Endodermal cell (in vitro differentiated cells): ENCODE results near the gene SKIC3. TPM values are rescaled to one million over a fixed set of nuclear protein-coding genes. Genes with fewer than 3 reads are reported as not detected.
A peak's percentile ranks its signal among the peaks of the same experiment; 100 is the strongest.

ENCODE experiments used
- DNase-seq: peaks from one replicate; pipeline ENCODE4 v3.0.0-alpha.2; 2017
- H3K27ac ChIP-seq: 2 replicates; pipeline ENCODE4 v1.5.1; 2013; ENCODE audit warnings: mild to moderate bottlenecking, low read depth, low read length, moderate library complexity
- H3K27me3 ChIP-seq: 2 replicates; pipeline ENCODE4 v1.6.1; 2013; ENCODE audit warnings: mild to moderate bottlenecking, low read length, moderate library complexity; ENCODE audit not compliant: insufficient read depth, control insufficient read depth, poor library complexity, severe bottlenecking
- H3K36me3 ChIP-seq: 2 replicates; pipeline ENCODE4 v1.7.0; 2013; ENCODE audit warnings: mild to moderate bottlenecking, low read length, moderate library complexity; ENCODE audit not compliant: control insufficient read depth, insufficient read depth
- H3K4me1 ChIP-seq: one replicate; pipeline ENCODE4 v1.7.0; 2013; ENCODE audit warnings: low read length; ENCODE audit not compliant: control insufficient read depth, insufficient read depth
- H3K4me3 ChIP-seq: 2 replicates; pipeline ENCODE4 v1.5.1; 2013; ENCODE audit warnings: mild to moderate bottlenecking, low read length, moderate library complexity
- H3K9ac ChIP-seq: 2 replicates; pipeline ENCODE4 v1.6.1; 2013; ENCODE audit warnings: mild to moderate bottlenecking, low read length, moderate library complexity; ENCODE audit not compliant: poor library complexity, severe bottlenecking; ENCODE audit errors: extremely low read depth
- H3K9me3 ChIP-seq: 2 replicates; pipeline ENCODE4 v1.6.1; 2013; ENCODE audit warnings: mild to moderate bottlenecking, low read length, moderate library complexity; ENCODE audit not compliant: control insufficient read depth
- H3K27ac Mint-ChIP-seq: 2 replicates; pipeline ENCODE4 v1.8.0; 2020; ENCODE audit warnings: mixed read lengths
- H3K27me3 Mint-ChIP-seq: 2 replicates; pipeline ENCODE4 v1.8.0; 2021; ENCODE audit warnings: mild to moderate bottlenecking, mixed read lengths; ENCODE audit not compliant: insufficient read depth
- H3K36me3 Mint-ChIP-seq: 2 replicates; pipeline ENCODE4 v1.8.0; 2020; ENCODE audit warnings: low read depth, mixed read lengths
- H3K4me1 Mint-ChIP-seq: 2 replicates; pipeline ENCODE4 v1.8.0; 2020; ENCODE audit warnings: mixed read lengths
- H3K4me3 Mint-ChIP-seq: 2 replicates; pipeline ENCODE4 v1.8.0; 2020; ENCODE audit warnings: mild to moderate bottlenecking, moderate library complexity, mixed read lengths
- H3K9me3 Mint-ChIP-seq: 2 replicates; pipeline ENCODE4 v1.8.0; 2020; ENCODE audit warnings: mild to moderate bottlenecking, mixed read lengths
- WGBS, 2 experiments: methylation state at CpG; one replicate each; pipeline versions ENCODE4 v1.1.5 to v1.1.7; 2013; ENCODE audit warnings: missing lambda C conversion rate in 2 of 2, mixed read lengths in 1 of 2; ENCODE audit not compliant: insufficient coverage in 1 of 2, insufficient read length in 1 of 2; 5-methylcytosine and 5-hydroxymethylcytosine counted together
- total RNA-seq, 2 donors: library from RNA; stranded (reverse); fragmentation: NEBNext Ultra II Directional in 1 of 2; extraction: Animal tissue kit (Norgen Biotek cat#: 25700) in 1 of 2; gene quantifications; 2 replicates in 1 of 2; 3 replicates in 1 of 2; pipeline ENCODE4 v1.2.1, GENCODE V29; 2021
- TF ChIP-seq, protein P1 (sequence below): fragments of 200-600 bp; sonication (generic); conservative IDR thresholded peaks from 2 replicates; pipeline ENCODE4 v1.5.0; 2021; ENCODE audit warnings: antibody characterized with exemption, mild to moderate bottlenecking

Gene SKIC3
- total RNA-seq, 2 donors from 2014 or later, result 83.2 to 89.3 TPM

DNA sequence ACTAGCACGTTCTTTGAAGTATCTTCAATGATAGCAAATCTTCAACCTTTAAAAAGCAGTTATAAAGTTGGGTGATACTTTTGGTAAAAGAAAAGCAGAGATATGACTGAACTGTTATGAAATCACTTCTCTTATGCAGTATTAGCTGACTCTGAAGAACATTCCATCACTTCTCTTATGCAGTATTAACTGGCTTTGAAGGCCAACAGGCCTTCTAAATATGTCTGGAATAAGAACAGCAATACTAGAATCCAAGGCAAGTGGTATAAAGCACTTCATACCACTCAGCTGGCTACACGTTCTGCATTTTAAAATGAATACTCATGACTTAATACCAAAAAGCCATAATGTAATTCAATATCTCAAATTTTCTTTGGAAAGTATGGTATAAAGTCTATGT is 17.3 kb downstream of the SKIC3 start:
- Mint-ChIP-seq H3K27me3 (no peaks in the 10 kb centered on the region), H3K9me3 (no peaks in the 10 kb centered on the region), H3K27ac (no peak overlapping the region), H3K4me3 (no peak overlapping the region), H3K4me1 (peaks cover 13% of the 10 kb centered on the region), H3K36me3 (peaks cover 56% of the 10 kb centered on the region)
- no peak overlapping the region for H3K9ac ChIP-seq
- no peak overlapping the region for H3K4me3 ChIP-seq
- no peaks in the 10 kb centered on the region for H3K27me3 ChIP-seq
- peaks cover 74% of the 10 kb centered on the region for H3K36me3 ChIP-seq
- no peak overlapping the region for H3K27ac ChIP-seq
- no peak for DNase-seq
- no peaks in the 10 kb centered on the region for H3K4me1 ChIP-seq
- H3K9me3 ChIP-seq, result no peaks in the 10 kb centered on the region
- WGBS, 2 experiments, result 87% methylated on average over 2 of the region's 2 CpGs; no CpG with 5 or more reads in 1 of the 2 experiments
- TF ChIP-seq, protein P1, sequence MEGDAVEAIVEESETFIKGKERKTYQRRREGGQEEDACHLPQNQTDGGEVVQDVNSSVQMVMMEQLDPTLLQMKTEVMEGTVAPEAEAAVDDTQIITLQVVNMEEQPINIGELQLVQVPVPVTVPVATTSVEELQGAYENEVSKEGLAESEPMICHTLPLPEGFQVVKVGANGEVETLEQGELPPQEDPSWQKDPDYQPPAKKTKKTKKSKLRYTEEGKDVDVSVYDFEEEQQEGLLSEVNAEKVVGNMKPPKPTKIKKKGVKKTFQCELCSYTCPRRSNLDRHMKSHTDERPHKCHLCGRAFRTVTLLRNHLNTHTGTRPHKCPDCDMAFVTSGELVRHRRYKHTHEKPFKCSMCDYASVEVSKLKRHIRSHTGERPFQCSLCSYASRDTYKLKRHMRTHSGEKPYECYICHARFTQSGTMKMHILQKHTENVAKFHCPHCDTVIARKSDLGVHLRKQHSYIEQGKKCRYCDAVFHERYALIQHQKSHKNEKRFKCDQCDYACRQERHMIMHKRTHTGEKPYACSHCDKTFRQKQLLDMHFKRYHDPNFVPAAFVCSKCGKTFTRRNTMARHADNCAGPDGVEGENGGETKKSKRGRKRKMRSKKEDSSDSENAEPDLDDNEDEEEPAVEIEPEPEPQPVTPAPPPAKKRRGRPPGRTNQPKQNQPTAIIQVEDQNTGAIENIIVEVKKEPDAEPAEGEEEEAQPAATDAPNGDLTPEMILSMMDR, result no peak

DNA sequence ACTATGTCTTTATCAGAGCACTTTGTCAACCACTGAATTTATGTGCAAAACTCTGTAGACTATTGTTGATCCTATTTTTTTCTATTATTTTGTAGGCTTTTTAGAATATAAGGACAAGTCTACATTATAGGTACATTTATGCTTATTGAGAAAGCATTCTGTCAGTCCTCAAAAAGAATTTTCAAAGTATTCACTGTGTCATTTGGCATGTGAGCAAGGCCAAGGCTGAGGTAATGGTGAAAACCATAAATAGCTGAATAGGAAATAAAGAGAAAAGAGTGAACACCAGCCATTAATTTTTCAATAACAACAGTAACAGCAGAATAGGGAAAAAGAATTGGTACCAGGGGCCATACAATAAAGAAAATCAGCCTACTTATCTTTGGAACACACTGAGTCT is 21.0 kb downstream of the SKIC3 start:
- Histone ChIP-seq H3K9me3 (no peaks in the 10 kb centered on the region), H3K9ac (no peak overlapping the region), H3K27me3 (no peaks in the 10 kb centered on the region), H3K4me3 (no peak overlapping the region), H3K4me1 (no peaks in the 10 kb centered on the region), H3K27ac (no peak overlapping the region), H3K36me3 (peaks cover 73% of the 10 kb centered on the region)
- Mint-ChIP-seq H3K36me3 (peaks cover 38% of the 10 kb centered on the region), H3K27ac (no peak overlapping the region), H3K9me3 (no peaks in the 10 kb centered on the region), H3K4me3 (no peak overlapping the region), H3K4me1 (peaks cover 13% of the 10 kb centered on the region), H3K27me3 (no peaks in the 10 kb centered on the region)
- no peak for DNase-seq
- TF ChIP-seq, protein P1, result no peak

DNA sequence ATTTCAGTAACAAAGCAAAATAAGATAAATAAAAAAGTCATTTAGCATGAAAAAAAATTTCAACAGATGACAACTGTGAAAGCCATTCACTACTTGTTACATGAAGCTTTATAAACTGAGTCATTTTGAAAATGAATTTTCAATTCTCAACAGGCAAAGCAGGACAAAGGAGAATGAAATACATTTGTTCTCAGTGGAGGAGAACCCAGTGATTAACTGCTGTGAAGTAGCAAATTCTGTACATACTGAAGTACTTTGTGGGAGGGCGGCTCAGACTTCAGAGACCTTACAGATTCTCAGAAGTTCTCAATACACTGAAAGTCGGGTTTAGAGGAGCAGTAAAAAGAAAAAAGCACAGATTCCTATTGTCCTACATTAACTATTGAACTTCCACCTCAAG is 21.7 kb downstream of the SKIC3 start:
- 86% methylated on average over 2 of the region's 2 CpGs; no CpG with 5 or more reads in 1 of the 2 experiments for WGBS, 2 experiments
- peaks cover 13% of the 10 kb centered on the region for H3K4me1 Mint-ChIP-seq
- H3K27me3 Mint-ChIP-seq, result no peaks in the 10 kb centered on the region
- DNase-seq, result no peak
- no peaks in the 10 kb centered on the region for H3K27me3 ChIP-seq
- no peak overlapping the region for H3K4me3 Mint-ChIP-seq
- peak overlapping the region; percentile 49 for H3K27ac Mint-ChIP-seq
- H3K36me3 ChIP-seq, result peaks cover 74% of the 10 kb centered on the region
- H3K9me3 ChIP-seq, result no peaks in the 10 kb centered on the region
- H3K9me3 Mint-ChIP-seq, result no peaks in the 10 kb centered on the region
- H3K4me3 ChIP-seq, result no peak overlapping the region
- H3K9ac ChIP-seq, result no peak overlapping the region
- TF ChIP-seq, protein P1, result no peak
- no peaks in the 10 kb centered on the region for H3K4me1 ChIP-seq
- H3K36me3 Mint-ChIP-seq, result peaks cover 41% of the 10 kb centered on the region
- H3K27ac ChIP-seq, result no peak overlapping the region
